ENCODE results near the gene CHMP1A. TPM values are rescaled to one million over a fixed set of nuclear protein-coding genes. Genes with fewer than 3 reads are reported as not detected.
"Not testable (repeated sequence)": the region's sequence is repeated elsewhere in the genome, so short reads cannot be mapped to it uniquely, and the experiment has no call there.

The CHMP1A gene
- total RNA-seq, 4 donors from 2014 or later, result 54.5 to 101 (median 82.2) TPM

GRCh38 chr16:89691231-89691985, 33.9 kb upstream of the CHMP1A start:
- Histone ChIP-seq H3K27me3 (no peaks in the 10 kb centered on the region), H3K27ac (no peak overlapping the region), H3K4me1 (peaks cover 3 to 19% (median 8%) of the 10 kb centered on the region in 3 donors), H3K36me3 (peaks cover 0 to 64% of the 10 kb centered on the region in 2 donors), H3K4me3 (no peak overlapping the region), H3K9me3 (no peaks in the 10 kb centered on the region)
- TF ChIP-seq CTCF (IDR thresholded peaks at IDR 0.05) (no peak), POLR2AphosphoS5 (IDR thresholded peaks at IDR 0.05) (no peak), EP300 (IDR thresholded peaks at IDR 0.05) (no peak), POLR2A (IDR thresholded peaks at IDR 0.05) (no peak)
- ATAC-seq, result no peak
- WGBS, 2 donors (ENCODE audit: low coverage in 1 of 2), result 80 to 94% methylated on average over 2 to 10 of the region's 21 CpGs

- WGBS, 2 donors (ENCODE audit: low coverage in 1 of 2), result 82 to 90% methylated on average over 8 to 10 of the region's 16 CpGs
- Histone ChIP-seq H3K36me3 (peaks cover 0 to 55% of the 10 kb centered on the region in 2 donors), H3K4me3 (no peak overlapping the region), H3K27ac (no peak overlapping the region), H3K9me3 (no peaks in the 10 kb centered on the region), H3K4me1 (peaks cover 3 to 23% (median 8%) of the 10 kb centered on the region in 3 donors), H3K27me3 (no peaks in the 10 kb centered on the region)
- TF ChIP-seq EP300 (IDR thresholded peaks at IDR 0.05), result no peak
- TF ChIP-seq CTCF (IDR thresholded peaks at IDR 0.05), result no peak
- no peak for TF ChIP-seq POLR2AphosphoS5 (IDR thresholded peaks at IDR 0.05)
- no peak for ATAC-seq
Measured at GRCh38 chr16:89690392-89690901, 32.9 kb upstream of the CHMP1A start.

GRCh38 chr16:89689621-89690020, 32.1 kb upstream of the CHMP1A start:
- ATAC-seq, H3K9me3 ChIP-seq, H3K4me3 ChIP-seq, H3K27ac ChIP-seq, H3K27me3 ChIP-seq: not testable (repeated sequence)
- H3K4me1 ChIP-seq, result peaks cover 3 to 23% (median 8%) of the 10 kb centered on the region in 3 donors
- WGBS, 2 donors (ENCODE audit: low coverage in 1 of 2), result 85 to 100% methylated on average over 2 to 3 of the region's 4 CpGs
- H3K36me3 ChIP-seq, result peaks cover 0 to 46% of the 10 kb centered on the region in 2 donors

- H3K36me3 ChIP-seq, result peaks cover 0 to 42% of the 10 kb centered on the region in 2 donors
- no peak overlapping the region for H3K27ac ChIP-seq
- ATAC-seq, result no peak
- TF ChIP-seq POLR2AphosphoS5 (IDR thresholded peaks at IDR 0.05) (no peak), POLR2A (IDR thresholded peaks at IDR 0.05) (no peak), EP300 (IDR thresholded peaks at IDR 0.05) (no peak), CTCF (IDR thresholded peaks at IDR 0.05) (no peak)
- no peaks in the 10 kb centered on the region for H3K27me3 ChIP-seq
- H3K4me1 ChIP-seq, result peaks cover 3 to 23% (median 8%) of the 10 kb centered on the region in 3 donors
- no peaks in the 10 kb centered on the region for H3K9me3 ChIP-seq
- no peak overlapping the region for H3K4me3 ChIP-seq
- 90 to 96% methylated on average over 9 to 12 of the region's 13 CpGs for WGBS, 2 donors (ENCODE audit: low coverage in 1 of 2)
Measured at GRCh38 chr16:89689142-89689541, 31.6 kb upstream of the CHMP1A start.

GRCh38 chr16:89688395-89688794, 30.9 kb upstream of the CHMP1A start:
- H3K4me1 ChIP-seq, result peaks cover 3 to 23% (median 8%) of the 10 kb centered on the region in 3 donors
- H3K27ac ChIP-seq, result no peak overlapping the region
- H3K27me3 ChIP-seq, result no peaks in the 10 kb centered on the region
- H3K9me3 ChIP-seq, result no peaks in the 10 kb centered on the region
- no peak for ATAC-seq
- WGBS, 2 donors (ENCODE audit: low coverage in 1 of 2), result 92% methylated on average over 2 of the region's 5 CpGs; no CpG with 5 or more reads in 1 of the 2 donors
- no peak overlapping the region for H3K4me3 ChIP-seq
- TF ChIP-seq POLR2AphosphoS5 (IDR thresholded peaks at IDR 0.05) (no peak), CTCF (IDR thresholded peaks at IDR 0.05) (no peak), POLR2A (IDR thresholded peaks at IDR 0.05) (no peak), EP300 (IDR thresholded peaks at IDR 0.05) (no peak)
- H3K36me3 ChIP-seq, result peaks cover 0 to 34% of the 10 kb centered on the region in 2 donors
